HPDE6-E6E7 (cell line): ENCODE data around the gene HIRA.

Experiments used
- DNase-seq: peaks from one replicate; pipeline ENCODE4 v3.0.0; 2011; ENCODE audit warnings: missing footprints; ENCODE audit errors: extremely low spot score

Gene HIRA, protein sequence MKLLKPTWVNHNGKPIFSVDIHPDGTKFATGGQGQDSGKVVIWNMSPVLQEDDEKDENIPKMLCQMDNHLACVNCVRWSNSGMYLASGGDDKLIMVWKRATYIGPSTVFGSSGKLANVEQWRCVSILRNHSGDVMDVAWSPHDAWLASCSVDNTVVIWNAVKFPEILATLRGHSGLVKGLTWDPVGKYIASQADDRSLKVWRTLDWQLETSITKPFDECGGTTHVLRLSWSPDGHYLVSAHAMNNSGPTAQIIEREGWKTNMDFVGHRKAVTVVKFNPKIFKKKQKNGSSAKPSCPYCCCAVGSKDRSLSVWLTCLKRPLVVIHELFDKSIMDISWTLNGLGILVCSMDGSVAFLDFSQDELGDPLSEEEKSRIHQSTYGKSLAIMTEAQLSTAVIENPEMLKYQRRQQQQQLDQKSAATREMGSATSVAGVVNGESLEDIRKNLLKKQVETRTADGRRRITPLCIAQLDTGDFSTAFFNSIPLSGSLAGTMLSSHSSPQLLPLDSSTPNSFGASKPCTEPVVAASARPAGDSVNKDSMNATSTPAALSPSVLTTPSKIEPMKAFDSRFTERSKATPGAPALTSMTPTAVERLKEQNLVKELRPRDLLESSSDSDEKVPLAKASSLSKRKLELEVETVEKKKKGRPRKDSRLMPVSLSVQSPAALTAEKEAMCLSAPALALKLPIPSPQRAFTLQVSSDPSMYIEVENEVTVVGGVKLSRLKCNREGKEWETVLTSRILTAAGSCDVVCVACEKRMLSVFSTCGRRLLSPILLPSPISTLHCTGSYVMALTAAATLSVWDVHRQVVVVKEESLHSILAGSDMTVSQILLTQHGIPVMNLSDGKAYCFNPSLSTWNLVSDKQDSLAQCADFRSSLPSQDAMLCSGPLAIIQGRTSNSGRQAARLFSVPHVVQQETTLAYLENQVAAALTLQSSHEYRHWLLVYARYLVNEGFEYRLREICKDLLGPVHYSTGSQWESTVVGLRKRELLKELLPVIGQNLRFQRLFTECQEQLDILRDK

GRCh38 chr22:19431649-19432132 lies at the start of gene HIRA:
TSS of gene HIRA (minus strand) at chr22:19431733. CDS start at chr22:19431476, 257 bp downstream.
- peak; percentile 60 for DNase-seq

- no peak for DNase-seq
Observed at GRCh38 chr22:19480789-19481188, 49.3 kb upstream of the HIRA start.

- DNase-seq, result no peak
Observed at GRCh38 chr22:19480173-19480568, 48.6 kb upstream of the HIRA start.

DNA sequence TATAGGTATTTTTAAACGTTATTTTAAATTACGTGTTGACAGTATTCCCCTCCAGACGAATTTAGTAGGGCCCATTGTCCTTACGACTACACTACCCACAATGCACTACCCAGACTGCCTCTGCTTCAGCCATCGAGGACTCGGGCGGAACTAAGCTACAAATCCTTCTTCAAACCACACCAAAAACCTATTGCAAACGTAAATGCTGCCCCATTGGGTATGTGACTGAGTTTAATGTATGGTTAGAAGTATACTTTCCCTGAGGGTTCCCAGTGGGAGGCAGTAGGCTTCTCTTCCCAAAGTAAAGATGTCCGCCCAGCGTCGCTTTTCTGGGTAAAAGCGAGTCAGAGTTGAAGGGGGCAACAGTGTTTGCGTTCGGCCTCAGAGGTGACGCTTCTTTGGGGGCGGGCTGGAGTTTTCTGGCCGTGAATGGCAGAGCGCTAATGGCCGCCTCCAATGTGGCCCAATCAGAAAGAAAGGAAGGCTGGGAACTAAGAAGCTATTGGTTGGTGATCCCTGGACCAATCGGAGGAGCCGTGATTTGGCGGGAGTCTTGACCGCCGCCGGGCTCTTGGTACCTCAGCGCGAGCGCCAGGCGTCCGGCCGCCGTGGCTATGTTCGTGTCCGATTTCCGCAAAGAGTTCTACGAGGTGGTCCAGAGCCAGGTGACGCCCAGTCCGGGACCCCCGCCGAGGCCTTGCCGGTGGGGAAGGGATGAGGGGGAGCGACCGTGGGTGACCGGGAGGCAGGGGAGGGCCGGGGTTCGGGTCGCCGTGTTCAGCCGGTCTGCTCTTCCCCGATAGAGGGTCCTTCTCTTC lies 48.0 kb upstream of the HIRA start, which contains the start of gene CDC45:
TSS of gene CDC45 (plus strand) at position 566 of the 818 bp plus-strand sequence. CDS start at position 615, 49 bp downstream.
- peak; percentile 95 for DNase-seq

DNA sequence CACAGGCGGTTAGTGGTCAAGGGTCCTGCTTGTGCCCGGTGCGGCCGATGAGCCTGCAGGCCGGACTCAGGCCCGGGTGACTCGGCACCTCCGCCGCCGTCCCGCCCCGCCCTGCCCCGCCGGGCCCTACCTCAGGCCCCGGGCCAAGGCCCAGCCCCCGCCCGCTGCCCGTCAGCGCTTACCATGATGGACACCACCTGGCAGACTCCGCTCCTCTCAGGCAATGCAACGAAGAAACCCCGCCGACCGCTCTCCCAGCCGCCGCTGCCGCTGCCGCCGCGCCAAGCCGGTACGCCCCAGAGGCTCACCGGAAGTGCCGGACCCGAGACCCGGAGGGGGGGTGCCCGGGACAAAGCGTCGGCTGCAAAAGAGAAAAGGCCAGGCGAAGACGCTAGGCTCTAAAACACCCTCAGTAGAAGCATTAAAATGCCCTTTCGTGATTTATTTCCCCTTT lies 47.4 kb upstream of the HIRA start, which contains the start of gene UFD1:
TSS of gene UFD1 (minus strand) at position 293 of the 454 bp plus-strand sequence. CDS start at position 185, 108 bp downstream.
- DNase-seq, result peak; percentile 67

DNA sequence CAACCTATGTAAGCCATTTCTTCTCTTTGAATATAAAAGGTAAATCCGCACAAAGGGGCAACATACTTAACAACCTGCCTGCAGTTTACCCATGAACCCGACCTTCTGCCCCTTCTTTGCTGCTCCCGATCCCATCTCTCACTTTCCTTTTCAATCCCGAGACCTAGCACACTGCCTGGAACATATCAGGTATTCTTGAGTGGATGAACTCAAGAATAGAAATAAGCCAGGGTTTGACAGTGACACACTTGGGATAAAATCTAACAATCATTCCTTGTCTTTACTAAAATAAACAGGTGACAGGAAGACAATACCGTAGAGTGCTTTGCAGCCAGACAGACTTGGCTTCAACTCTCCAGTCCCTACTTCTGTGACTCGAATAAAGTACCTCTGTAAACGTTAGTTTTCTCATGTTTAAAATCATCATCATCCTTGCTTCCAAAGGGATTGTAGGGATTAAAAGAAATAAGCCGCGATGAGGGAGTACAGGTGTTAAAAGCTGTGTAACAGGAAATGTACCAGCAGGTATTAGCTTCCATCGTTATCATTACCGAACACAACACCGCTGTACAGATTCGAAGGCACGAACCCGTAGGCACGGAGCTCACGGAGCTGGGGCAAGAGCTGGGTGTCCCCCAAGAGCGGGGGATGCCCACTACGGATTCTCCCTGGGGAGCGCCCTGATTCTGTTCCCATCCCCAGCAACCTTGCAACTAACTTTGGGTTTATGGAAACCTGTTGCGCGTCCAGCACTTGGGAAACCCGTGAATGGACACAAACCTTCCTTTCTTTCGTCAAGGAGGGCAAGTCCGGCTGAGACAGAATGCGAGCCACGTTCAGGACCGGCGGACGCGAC lies 46.7 kb upstream of the HIRA start:
- DNase-seq, result no peak

GRCh38 chr22:19477321-19478044 lies 46.0 kb upstream of the HIRA start:
- no peak for DNase-seq

DNA sequence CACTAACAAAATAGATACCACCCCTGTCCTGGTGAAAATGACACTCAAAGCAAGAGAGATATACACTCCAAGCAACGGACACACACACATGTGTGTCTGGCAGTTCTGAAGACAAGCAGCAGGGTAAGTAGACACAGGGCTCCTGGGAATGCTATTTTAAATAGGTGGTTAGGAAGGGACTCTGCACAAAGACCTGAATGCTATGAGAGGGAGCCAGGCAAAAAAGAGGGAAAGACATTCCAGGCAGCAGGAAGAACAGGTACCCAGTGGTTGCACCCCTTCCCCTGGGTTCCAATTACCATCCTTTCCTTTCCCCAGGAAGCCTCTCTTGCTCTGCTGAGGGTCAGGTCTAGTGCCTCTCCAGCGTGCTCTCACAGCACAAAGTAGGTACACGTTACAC lies 44.5 kb upstream of the HIRA start:
- no peak for DNase-seq

- DNase-seq, result no peak
Observed at GRCh38 chr22:19473578-19473977, 42.0 kb upstream of the HIRA start.

- no peak for DNase-seq
Observed at GRCh38 chr22:19472233-19472632, 40.7 kb upstream of the HIRA start.

GRCh38 chr22:19471572-19471971 lies 40.0 kb upstream of the HIRA start:
- DNase-seq, result no peak

GRCh38 chr22:19470010-19470409 lies 38.5 kb upstream of the HIRA start:
- DNase-seq, result no peak

GRCh38 chr22:19469421-19469820 lies 37.9 kb upstream of the HIRA start:
- no peak for DNase-seq

- DNase-seq, result no peak
Observed at GRCh38 chr22:19467912-19468311, 36.4 kb upstream of the HIRA start.

DNA sequence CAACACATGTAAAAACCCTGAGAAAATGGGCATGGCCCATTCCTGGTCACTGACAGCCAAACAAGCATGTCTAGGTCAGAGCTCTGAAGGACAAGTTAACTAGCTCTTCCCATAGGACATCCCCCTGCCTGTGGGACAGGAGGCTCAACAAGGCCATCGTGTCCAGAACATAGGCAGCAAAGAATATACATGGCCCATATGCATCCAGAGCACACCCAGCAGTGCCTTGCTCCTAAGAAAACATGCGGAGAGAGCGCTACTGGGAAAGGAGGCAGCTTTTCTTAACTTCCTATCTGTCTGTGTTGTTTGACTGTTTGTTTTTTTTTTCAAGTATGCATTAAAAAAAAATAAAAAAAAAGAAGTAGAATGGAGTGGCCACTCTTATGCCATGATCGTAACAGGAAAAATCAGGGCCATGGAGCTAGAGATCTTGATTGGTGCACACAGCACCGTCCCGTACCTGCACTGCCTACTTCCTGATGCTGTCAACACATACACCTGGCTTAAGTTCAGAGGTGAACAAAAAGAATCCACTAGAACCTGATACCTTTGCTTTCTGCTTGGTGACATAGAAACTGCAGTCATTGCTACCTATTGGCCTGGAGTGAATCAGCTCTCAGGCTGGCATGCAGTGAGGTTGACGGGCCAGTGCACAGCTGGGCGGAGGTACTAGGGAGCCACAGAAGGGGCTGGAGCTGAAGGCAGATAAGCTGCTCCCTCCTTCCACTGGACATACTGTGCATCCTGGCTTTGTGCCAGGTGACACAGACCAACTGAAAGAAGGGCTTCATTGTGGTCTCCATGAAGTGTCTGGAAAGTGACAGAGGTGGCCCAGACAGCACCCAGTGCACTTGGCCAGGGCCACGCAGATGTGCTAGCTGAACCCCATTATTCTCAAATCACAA lies 35.6 kb upstream of the HIRA start:
- no peak for DNase-seq

DNA sequence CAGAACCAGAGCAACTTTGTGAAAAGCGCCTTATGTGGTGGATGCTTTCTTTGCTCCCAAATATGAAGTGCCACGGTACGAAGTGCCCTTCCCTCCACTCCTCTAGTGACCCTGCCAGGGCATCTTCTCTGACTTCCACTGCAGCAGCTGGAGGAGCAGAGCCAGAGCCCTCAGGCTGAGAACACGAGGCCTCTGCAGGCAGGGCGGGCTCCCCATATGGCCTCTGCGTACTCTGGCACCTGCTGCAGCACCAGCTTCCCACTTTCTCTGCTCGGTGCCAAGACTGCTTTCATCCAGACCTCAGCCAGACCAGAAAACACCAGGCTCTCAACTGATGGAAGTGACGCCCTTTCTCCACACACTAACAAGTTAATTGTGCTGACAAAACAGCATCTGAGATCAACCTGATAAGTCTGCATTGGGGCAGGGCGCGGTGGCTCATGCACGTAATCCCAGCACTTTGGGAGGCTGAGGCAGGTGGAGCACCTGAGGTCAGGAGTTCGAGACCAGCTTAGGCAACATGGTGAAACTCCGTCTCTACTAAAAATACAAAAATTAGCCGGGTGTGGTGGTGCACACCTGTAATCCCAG lies 34.7 kb upstream of the HIRA start:
- DNase-seq, result no peak

GRCh38 chr22:19464975-19465374 lies 33.4 kb upstream of the HIRA start:
- DNase-seq, result no peak

GRCh38 chr22:19464546-19464945 lies 33.0 kb upstream of the HIRA start:
- no peak for DNase-seq
